A673 (cell line): ENCODE data around the gene CBX7. TPM values are rescaled to one million over a fixed set of nuclear protein-coding genes. Genes with fewer than 3 reads are reported as not detected.

ENCODE experiments used
- BruUV-seq: library from RNA; stranded (reverse); fragments of 400-500 nt; replicated peaks from 2 replicates; lab custom pipeline; 2021; lab: Mats Ljungman, UMichigan
- CTCF ChIA-PET: fragments of 300-600 bp; sonication (Branson Sonifier 250); formaldehyde crosslinking; loops from one replicate; lab custom pipeline; 2022; ENCODE audit warnings: antibody characterized with exemption; lab: Charles Lee
- POLR2A ChIA-PET: fragments of 300-600 bp; sonication (Branson Sonifier 250); formaldehyde crosslinking; loops from one replicate; lab custom pipeline; 2022; ENCODE audit warnings: antibody characterized with exemption; ENCODE audit not compliant: low non-redundant PET; lab: Charles Lee
- DNase-seq: peaks from one replicate; pipeline ENCODE4 v3.0.0-alpha.2; 2015; ENCODE audit warnings: low spot score
- H3K27ac ChIP-seq: fragments of 200-600 bp; sonication (generic); 2 replicates; pipeline ENCODE4 v1.5.1; 2016; ENCODE audit warnings: mixed run types, low read depth, mild to moderate bottlenecking, mixed read lengths, antibody characterized with exemption, low read length; ENCODE audit not compliant: poor library complexity, severe bottlenecking
- H3K27me3 ChIP-seq: fragments of 200-600 bp; sonication (generic); replicated peaks from 2 replicates; pipeline ENCODE4 v1.6.1; 2017; ENCODE audit warnings: mixed run types, low read depth, mild to moderate bottlenecking, mixed read lengths, antibody characterized with exemption, low read length; ENCODE audit not compliant: insufficient read depth, poor library complexity
- H3K36me3 ChIP-seq: fragments of 200-600 bp; sonication (generic); 2 replicates; pipeline ENCODE4 v1.6.1; 2016; ENCODE audit warnings: mixed run types, mild to moderate bottlenecking, mixed read lengths, antibody characterized with exemption, low read length; ENCODE audit not compliant: insufficient read depth, poor library complexity, severe bottlenecking
- H3K4me1 ChIP-seq: fragments of 200-600 bp; sonication (generic); 2 replicates; pipeline ENCODE4 v1.6.1; 2017; ENCODE audit warnings: mixed run types, mild to moderate bottlenecking, mixed read lengths, antibody characterized with exemption, low read length; ENCODE audit not compliant: insufficient read depth, poor library complexity, severe bottlenecking
- H3K4me3 ChIP-seq: fragments of 200-600 bp; sonication (generic); 2 replicates; pipeline ENCODE4 v1.5.1; 2016; ENCODE audit warnings: low read depth, mixed run types, mild to moderate bottlenecking, mixed read lengths, low read length; ENCODE audit not compliant: poor library complexity, severe bottlenecking
- H3K9me3 ChIP-seq: fragments of 200-600 bp; sonication (generic); 2 replicates; pipeline ENCODE4 v1.6.1; 2016; ENCODE audit warnings: mixed run types, low read depth, mild to moderate bottlenecking, mixed read lengths, antibody characterized with exemption, low read length; ENCODE audit not compliant: poor library complexity, severe bottlenecking
- CTCF ChIP-seq: fragments of 300-800, 200-600 bp; sonication (generic); conservative IDR thresholded peaks from 2 replicates; pipeline ENCODE4 v1.5.1; 2017; ENCODE audit warnings: low read depth, mild to moderate bottlenecking, antibody characterized with exemption, low read length, moderate library complexity, mixed read lengths
- EZH2 ChIP-seq: fragments of 200-600 bp; sonication (generic); IDR thresholded peaks from 2 replicates; pipeline ENCODE4 v1.6.1; 2017; ENCODE audit warnings: borderline replicate concordance, low read depth, mild to moderate bottlenecking, mixed read lengths, antibody characterized with exemption, low read length; ENCODE audit not compliant: poor library complexity, severe bottlenecking
- intact Hi-C: fragments of 100-400 bp; cut with micrococcal nuclease; formaldehyde crosslinking; loops from one replicate; pipeline ENCODE4 v1.10.0; 2022; ENCODE audit not compliant: unreplicated experiment
- total RNA-seq: library from RNA; stranded (reverse); gene quantifications from 2 replicates; pipeline ENCODE4 v1.2.3, GENCODE V29; 2021

The CBX7 gene
- total RNA-seq, 1 experiment from 2014 or later: 2.8 TPM

- H3K4me3 ChIP-seq: no peak overlapping the region
- H3K36me3 ChIP-seq: no peaks in the 10 kb centered on the region
- DNase-seq: no peak
- no TSS peak for BruUV-seq
- CTCF ChIA-PET: interaction anchor here (0.5 to 0.6 kb wide), 2 partner anchors 36 to 174 kb away, joined by 5 to 15 read pairs; no protein-coding TSS in a partner anchor
- no peaks in the 10 kb centered on the region for H3K27me3 ChIP-seq
- H3K27ac ChIP-seq: no peak overlapping the region
- no peaks in the 10 kb centered on the region for H3K9me3 ChIP-seq
- POLR2A ChIA-PET: interaction anchor here (0.6 kb wide), 1 partner anchor 142 kb away, joined by 5 read pairs; no protein-coding TSS in a partner anchor
- intact Hi-C loops: loop anchor here (10.0 kb wide), 2 partner anchors 68 to 868 kb away; partner anchors contain the start of gene PDGFB
- TF ChIP-seq EZH2 (no peak), CTCF (no peak)
- H3K4me1 ChIP-seq: peaks cover 20% of the 10 kb centered on the region
Observed at GRCh38 chr22:39176714-39177455, 24.4 kb upstream of the CBX7 start.

DNA sequence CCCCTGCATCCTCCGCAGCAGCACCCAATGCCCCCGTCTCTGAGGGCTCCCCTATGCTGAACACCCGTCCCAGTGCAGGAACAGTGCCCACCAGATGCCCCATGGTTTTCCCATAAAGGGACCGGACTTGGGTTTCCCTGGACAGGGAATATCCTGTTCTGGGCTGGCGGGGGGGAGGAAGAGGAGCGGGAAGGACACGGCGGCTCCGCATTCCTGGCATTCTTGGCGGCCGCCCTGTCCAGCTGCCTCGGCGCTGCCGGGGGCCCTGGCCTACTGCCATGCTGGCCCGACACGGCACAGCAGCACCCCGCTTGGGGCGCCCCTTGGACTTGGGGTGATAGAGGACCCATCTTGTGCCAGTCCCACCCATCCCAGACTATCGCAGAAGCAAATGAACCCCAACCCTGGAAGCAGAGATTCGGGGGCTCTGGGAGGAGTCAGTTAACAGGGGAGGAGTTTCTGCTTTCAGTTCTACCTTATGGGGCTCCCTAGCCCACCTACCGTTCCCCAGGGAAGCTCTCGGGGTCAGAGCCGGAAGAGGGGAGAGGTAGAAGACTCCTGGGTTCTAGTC, 23.7 kb upstream of the CBX7 start:
- TF ChIP-seq EZH2: no peak
- no peak for TF ChIP-seq CTCF
- peaks cover 20% of the 10 kb centered on the region for H3K4me1 ChIP-seq
- no TSS peak for BruUV-seq
- intact Hi-C loops: loop anchor here (10.0 kb wide), 2 partner anchors 69 to 869 kb away; partner anchors contain the start of gene PDGFB
- H3K36me3 ChIP-seq: no peaks in the 10 kb centered on the region
- no peak overlapping the region for H3K4me3 ChIP-seq
- no peak for DNase-seq
- no peaks in the 10 kb centered on the region for H3K27me3 ChIP-seq
- H3K27ac ChIP-seq: no peak overlapping the region
- CTCF ChIA-PET: no interaction called here
- POLR2A ChIA-PET: interaction anchor here (0.7 kb wide), 1 partner anchor 183 kb away, joined by 3 read pairs; no protein-coding TSS in a partner anchor
- no peaks in the 10 kb centered on the region for H3K9me3 ChIP-seq

- CTCF ChIA-PET: no interaction called here
Observed at GRCh38 chr22:39175353-39176142, 23.1 kb upstream of the CBX7 start.

More at GRCh38 chr22:39175353-39176142, 23.1 kb upstream of the CBX7 start:
- Histone ChIP-seq H3K36me3 (no peaks in the 10 kb centered on the region), H3K27ac (peak overlapping the region; percentile 34), H3K4me1 (peaks cover 20% of the 10 kb centered on the region), H3K9me3 (no peaks in the 10 kb centered on the region), H3K4me3 (no peak overlapping the region), H3K27me3 (no peaks in the 10 kb centered on the region)
- POLR2A ChIA-PET: interaction anchor here (0.7 kb wide), 1 partner anchor 183 kb away, joined by 3 read pairs; no protein-coding TSS in a partner anchor
- intact Hi-C loops: loop anchor here (10.0 kb wide), 2 partner anchors 69 to 869 kb away; partner anchors contain the start of gene PDGFB
- no peak for DNase-seq
- TF ChIP-seq EZH2: no peak
- no peak for TF ChIP-seq CTCF
- BruUV-seq: no TSS peak
